HG02884 (cell line): ENCODE measurements around the gene N4BP2.
"Not testable (repeated sequence)": the region's sequence is repeated elsewhere in the genome, so short reads cannot be mapped to it uniquely, and the experiment has no call there.

Experiments used
- ATAC-seq: cut with Tn5 transposase; IDR thresholded peaks from one replicate; pipeline ENCODE4 v1.9.1; 2021; ENCODE audit warnings: mild to moderate bottlenecking, moderate library complexity; ENCODE audit not compliant: unreplicated experiment

The N4BP2 gene

DNA sequence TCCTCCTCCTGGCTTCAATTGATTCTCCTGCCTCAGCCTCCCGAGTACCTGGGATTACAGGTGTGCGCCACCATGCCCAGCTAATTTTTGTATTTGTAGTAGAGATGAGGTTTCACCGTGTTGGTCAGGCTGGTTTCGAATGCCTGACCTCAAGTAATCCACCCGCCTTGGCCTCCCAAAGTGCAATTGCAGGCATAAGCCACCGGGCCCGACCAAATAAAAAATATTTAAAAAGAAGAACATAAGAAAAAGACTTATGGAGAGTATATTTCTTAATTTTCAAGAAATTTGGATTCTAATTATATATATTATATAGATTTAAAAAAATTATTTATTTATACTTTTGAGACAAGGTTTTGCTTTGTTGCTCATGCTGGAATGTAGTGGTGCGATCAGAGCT lies 29.8 kb downstream of the N4BP2 start:
- no peak for ATAC-seq

- ATAC-seq: no peak
Measured at GRCh38 chr4:40087799-40088366, 31.2 kb downstream of the N4BP2 start.

- ATAC-seq: not testable (repeated sequence)
Measured at GRCh38 chr4:40093400-40093799, 36.8 kb downstream of the N4BP2 start.

DNA sequence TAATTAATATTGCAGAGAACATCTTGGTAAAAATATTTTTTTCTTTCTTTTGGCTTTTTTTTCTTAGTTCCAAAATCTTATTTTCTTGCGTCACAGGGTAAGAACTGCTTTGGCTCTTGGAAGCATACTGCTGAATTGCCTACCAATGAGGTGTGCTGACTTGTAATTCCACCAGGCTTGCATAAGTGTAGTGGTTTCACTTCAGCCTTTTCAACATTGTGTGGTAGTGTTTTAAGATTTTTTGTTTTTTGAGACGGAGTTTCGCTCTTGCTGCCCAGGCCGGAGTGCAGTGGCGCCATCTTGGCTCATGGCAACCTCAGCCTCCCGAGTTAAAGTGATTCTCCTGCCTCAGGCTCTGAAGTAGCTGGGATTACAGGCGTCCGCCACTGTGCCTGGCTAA lies 42.4 kb downstream of the N4BP2 start:
- no peak for ATAC-seq

DNA sequence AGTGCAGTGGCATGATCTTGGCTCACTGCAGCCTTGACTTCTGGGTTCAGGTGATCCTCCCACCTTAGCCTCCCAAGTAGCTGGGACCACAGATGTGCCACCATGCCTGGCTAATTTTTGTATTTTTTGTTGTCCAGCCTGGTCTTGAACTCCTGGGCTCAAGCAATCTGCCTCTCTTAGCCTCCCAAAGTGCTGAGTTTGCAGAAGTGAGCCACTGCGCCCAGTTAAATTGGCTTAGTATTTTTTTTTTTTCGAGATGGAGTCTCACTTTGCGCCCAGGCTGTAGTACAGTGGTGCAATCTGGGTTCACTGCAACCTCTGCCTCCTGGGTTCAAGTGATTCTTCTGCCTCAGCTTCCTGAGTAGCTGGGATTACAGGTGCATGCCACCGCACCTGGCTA lies 50.5 kb downstream of the N4BP2 start:
- not testable (repeated sequence) for ATAC-seq

DNA sequence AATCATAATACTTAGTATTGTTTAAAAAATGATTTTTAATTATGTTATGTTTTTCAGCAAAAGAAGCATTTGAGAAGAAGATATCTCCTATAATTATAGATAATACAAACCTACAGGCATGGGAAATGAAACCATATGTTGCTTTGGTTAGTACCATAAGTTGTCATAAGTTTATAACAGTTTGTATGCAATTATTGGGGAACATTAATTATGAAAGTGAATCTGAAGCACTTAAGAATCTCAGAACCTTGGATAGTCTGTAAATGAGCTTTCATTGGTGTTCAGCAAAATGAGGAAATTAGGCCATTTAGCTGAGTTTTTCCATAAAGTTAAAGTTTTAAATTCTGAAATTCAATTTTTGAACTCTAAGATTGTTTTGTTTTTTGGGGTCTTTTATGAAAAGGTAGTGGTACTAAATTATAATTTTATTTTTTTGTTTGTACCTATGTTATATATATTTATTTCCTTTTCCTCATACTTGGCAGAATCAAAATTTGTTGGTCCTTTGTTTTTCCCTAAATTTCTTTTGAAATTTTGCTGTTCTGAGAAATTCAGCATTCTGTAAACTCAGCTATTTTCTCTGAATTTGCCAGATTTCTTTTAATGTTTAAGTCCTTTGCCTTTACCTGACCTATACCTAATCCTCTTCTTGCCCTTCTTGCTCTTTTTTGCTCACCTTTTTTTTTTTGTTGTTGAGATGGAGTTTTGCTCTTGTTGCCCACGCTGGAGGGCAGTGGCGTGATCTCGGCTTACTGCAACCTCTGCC lies 55.6 kb downstream of the N4BP2 start:
- no peak for ATAC-seq

DNA sequence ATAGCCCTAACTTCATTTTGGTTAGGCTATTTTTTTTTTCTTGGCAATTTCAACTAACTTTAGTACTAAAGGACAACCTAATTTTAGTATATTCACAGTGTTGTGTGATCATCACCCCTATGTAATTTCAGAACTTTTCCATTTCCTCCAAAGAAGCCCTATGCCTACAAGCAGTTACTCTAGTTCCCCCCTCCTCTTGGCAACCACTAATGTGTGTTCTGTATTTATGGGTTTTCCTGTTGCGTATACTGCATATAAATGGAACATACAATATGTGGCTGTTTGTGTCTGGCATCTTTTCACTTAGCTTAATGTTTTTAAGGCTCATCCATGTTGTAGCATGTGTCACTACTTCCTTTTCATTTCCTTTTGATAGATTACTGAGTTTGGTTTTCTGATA lies 57.6 kb downstream of the N4BP2 start:
- no peak for ATAC-seq

DNA sequence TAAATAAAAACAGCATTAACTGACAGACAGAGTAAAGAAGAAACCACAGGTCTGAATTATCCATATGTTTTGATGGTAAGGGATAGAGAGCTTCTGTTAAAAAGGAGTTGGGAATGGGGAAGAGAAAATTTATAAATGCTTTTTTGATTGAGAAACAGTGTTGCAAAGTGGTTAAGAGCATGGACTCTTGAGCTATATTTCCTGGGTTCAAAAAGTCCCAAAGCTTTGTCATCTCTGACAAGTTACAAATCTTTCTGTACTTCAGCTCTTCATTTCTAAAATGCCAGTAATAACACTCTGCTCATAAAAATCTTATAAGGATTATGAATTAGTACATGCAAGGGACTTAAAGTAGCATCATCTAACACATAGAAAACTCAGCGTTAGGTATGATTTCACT lies 62.2 kb downstream of the N4BP2 start:
- ATAC-seq: no peak

- ATAC-seq: no peak
Measured at GRCh38 chr4:40119344-40119743, 62.7 kb downstream of the N4BP2 start.

DNA sequence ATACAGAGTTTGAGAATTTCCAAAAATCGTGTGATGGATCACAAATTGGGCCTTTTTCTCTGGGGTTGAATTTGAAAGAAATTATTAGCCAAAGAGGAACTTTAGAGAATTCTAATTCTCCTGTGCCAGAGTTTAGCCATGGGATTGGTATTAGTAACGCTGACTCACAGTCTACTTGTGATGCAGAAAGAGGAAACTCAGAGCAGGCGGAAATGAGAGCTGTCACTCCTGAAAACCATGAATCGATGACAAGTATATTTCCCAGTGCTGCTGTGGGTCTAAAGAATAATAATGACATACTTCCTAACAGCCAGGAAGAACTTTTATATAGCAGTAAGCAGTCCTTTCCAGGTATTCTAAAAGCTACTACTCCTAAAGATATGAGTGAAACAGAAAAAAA lies 64.9 kb downstream of the N4BP2 start:
- no peak for ATAC-seq

- ATAC-seq: no peak
Measured at GRCh38 chr4:40122941-40123340, 66.3 kb downstream of the N4BP2 start.

- ATAC-seq: no peak
Measured at GRCh38 chr4:40124690-40125089, 68.0 kb downstream of the N4BP2 start.

- no peak for ATAC-seq
Measured at GRCh38 chr4:40130401-40131036, 73.9 kb downstream of the N4BP2 start.

DNA sequence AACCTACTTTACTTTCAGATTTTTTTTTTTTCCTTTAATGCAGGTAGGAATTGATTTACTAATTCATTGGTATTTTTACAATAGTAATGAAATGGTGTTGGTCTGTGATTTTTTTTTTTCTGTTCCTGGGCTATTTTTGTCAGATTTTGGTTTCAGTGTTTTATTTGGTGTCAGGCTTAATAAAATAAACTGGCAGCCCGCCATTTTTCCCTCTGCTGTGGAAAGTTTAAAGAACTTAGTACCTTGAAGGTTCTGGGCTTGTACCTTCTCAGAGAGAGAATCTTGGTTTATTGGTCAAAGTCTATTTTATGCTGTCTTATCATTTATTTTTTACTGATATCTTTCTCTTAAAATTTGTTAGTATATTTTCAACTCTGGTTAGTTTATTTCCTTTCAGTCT lies 76.2 kb downstream of the N4BP2 start:
- no peak for ATAC-seq

GRCh38 chr4:40134206-40134917 lies 77.7 kb downstream of the N4BP2 start:
- ATAC-seq: no peak

DNA sequence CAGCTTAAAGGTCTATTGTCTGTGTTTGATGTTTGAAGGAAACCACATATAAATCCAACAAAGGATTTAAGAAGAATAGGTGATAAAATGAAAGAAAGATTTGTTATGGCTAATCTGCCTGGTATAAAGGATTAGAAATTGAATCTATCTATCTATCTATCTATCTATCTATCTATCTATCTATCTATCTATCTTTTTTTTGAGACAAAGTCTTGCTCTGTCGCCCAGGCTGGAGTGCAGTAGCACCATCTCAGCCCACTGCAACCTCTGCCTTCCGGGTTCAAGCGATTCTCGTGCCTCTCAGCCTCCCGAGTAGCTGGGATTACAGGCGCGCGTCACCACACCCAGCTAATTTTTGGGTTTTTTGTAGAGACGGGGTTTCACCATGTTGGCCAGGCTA lies 79.6 kb downstream of the N4BP2 start:
- ATAC-seq: not testable (repeated sequence)

- ATAC-seq: no peak
Measured at GRCh38 chr4:40140196-40140595, 83.5 kb downstream of the N4BP2 start.

DNA sequence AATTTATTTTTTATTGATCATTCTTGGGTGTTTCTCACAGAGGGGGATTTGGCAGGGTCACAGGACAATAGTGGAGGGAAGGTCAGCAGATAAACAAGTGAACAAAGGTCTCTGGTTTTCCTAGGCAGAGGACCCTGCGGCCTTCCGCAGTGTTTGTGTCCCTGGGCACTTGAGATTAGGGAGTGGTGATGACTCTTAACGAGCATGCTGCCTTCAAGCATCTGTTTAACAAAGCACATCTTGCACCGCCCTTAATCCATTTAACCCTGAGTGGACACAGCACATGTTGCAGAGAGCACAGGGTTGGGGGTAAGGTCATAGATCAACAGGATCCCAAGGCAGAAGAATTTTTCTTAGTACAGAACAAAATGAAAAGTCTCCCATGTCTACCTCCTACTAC lies 83.9 kb downstream of the N4BP2 start:
- ATAC-seq: not testable (repeated sequence)

- no peak for ATAC-seq
Measured at GRCh38 chr4:40143926-40144508, 87.4 kb downstream of the N4BP2 start.

DNA sequence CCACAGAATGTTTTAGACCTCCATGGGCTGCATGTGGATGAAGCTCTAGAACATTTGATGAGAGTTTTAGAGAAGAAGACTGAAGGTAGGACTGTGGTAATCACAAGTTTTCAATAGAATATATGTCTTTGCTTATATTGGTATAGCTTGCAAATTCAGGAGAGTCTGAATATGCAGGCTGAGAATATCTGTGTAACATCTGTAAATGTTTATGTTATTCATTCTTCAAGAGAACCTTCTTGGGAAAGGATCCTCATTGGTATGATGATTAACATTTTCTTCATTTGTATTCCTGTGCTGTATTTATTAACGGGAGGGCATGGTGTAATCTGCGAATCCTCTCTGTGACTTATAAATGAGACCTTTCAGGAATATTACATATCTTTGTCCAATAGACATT lies 88.1 kb downstream of the N4BP2 start:
- no peak for ATAC-seq

GRCh38 chr4:40147490-40147889 lies 90.8 kb downstream of the N4BP2 start:
- ATAC-seq: not testable (repeated sequence)
